HG03196 (cell line): ENCODE measurements around the gene PPY.
"Not testable (repeated sequence)": the region's sequence is repeated elsewhere in the genome, so short reads cannot be mapped to it uniquely, and the experiment has no call there.

Experiments
- ATAC-seq: cut with Tn5 transposase; IDR thresholded peaks from one replicate; pipeline ENCODE4 v1.9.1; 2021; ENCODE audit not compliant: unreplicated experiment

PPY gene

GRCh38 chr17:43935204-43935925, 6.9 kb downstream of the PPY start:
- ATAC-seq: no peak

GRCh38 chr17:43932923-43933322, 9.4 kb downstream of the PPY start:
- no peak for ATAC-seq

- no peak for ATAC-seq
Observed at GRCh38 chr17:43932357-43932756, 9.9 kb downstream of the PPY start.

- ATAC-seq: no peak
Observed at GRCh38 chr17:43931062-43931571, 11.2 kb downstream of the PPY start.

DNA sequence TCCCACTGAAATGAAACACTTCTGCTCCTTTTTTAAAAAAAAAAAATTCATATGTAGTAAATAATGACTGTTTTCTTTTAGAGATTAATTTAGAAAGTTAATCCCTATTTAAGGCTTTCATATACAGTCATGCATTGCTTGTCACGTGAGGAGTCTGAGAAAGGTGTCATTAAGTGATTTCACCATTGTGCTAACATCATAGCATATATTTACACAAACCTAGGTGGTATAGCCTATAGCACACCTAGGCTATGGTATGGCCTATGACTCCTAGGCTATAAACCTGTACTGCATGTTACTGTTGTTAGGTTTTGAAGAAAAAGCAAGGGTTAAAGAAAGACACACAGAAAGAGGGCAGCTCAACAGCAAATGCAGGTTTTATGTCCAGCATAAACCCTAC, 13.7 kb downstream of the PPY start:
- ATAC-seq: no peak

- not testable (repeated sequence) for ATAC-seq
Observed at GRCh38 chr17:43927929-43928328, 14.3 kb downstream of the PPY start.

DNA sequence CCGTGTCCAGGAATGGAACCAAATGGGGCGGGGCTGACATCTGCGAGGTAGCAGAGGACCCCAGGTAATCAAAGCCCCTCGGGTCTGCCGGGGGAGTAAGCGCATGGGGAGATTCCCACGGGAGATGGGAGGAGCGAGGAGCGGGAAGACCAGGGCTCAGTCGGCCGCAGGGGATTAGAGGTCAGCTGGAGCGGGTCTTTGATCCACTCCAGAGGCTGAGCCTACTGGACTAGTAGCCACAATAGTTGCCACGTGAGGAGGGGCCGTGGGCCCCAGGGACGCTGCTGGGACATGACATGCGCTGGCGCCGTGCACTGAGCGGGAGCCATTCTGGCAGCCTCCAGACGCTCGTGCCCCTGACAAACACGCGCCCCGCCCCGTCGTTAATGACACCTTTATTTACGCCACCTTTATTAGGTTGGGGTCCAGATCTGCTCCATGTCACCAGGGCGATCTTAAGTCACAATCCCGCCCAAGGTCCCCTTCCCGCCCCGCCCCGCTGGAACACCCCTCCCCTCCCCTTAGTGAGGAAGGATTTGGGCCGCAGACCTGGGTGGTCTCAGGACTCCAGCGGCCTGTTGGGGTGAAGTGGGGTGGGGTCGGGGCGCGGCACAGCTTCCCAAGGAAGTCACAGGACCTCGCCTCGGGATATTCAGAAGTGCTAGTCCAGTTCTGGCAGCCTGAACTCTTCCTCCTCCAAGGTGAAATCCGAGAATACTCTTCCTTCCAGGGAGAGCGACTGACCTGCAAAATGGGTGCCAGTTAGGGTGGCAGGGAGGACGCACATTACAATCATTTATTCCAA, 15.0 kb downstream of the PPY start:
- ATAC-seq: no peak

DNA sequence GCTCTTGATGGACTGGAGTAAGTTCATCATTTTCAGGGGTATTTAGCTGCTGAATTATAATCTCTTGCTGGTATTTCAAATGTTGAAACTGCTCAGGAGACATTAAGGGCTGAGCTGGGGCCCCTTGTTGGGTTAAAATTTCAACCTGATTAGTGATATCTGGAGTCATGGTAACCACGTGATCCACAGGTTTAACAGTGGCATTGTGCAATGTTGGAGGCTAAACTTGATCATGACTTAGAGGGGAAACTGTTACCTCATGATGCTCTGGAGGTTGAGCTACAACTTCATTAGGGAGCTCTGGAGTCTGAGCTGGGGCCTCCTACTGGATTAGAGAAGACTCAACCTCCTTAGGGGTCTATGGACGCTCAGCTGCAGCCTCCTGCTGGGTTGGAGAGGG, 17.7 kb downstream of the PPY start:
- ATAC-seq: no peak

- no peak for ATAC-seq
Observed at GRCh38 chr17:43920500-43921095, 21.7 kb downstream of the PPY start.

DNA sequence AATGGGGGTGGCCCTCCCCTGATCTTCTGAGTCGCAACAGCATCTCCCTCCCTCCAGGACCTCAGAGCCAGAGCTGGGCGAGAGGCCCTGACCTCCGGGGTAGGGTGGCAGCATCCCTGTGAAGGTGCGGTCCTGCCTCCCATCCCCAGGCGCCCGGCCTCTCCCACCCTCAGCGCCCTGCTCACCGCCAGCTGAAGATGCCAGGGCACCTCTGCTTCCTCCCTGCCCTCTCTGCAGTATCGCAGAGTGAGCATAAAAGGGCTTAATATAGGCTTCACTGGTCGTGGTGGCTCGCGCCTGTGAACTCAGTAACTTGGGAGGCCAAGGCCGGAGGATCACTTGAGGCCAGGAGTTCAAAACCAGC, 24.3 kb downstream of the PPY start:
- no peak for ATAC-seq

DNA sequence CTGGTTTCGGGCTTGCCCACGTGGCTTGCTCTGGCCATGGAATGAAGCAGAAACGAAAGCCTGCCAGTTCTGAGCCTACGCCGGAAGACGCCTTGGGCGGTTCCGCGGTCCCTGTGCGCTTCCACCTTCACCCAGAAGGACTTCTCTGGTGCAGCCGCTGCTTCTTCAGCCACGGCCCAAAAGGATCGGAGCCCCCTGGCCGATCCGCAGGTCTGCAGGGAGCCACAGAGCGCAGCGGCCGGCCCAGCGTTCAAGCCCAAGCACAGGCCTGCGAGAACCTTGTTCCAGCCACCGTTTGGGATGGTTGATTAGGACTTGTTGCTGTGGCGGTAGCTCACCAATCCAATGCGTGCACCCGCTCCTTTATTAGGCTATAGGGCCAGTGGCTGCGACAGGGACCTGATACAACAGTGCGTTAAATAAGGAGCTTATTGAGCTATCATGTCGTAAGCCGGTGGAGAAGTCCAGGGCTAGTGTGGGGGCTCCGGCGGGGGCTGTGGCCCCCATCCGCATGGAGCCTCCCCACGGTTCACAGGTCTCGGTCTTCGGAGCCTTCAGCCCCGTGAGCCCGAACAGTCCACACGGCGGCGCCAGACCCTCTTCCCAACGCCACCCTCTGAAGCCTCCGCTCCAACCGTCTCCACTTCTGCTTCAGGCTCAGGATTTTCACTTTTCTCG, 24.8 kb downstream of the PPY start:
- ATAC-seq: no peak

DNA sequence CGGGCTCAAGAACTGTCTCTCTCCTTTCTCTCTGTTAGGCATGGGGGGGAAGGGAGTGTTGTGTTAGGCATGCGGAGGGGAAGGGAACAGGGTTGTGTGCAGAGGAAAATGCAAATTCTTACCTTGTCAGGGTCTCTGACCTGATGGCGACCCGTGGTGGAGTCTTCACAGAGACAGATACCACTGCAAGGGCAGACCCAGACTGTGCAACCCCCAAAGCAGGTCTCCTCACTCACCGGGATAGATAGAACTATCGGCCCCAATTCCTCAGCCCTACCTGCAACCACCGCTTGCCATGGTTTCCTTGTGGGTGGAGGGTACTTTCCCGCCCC, 25.3 kb downstream of the PPY start:
- no peak for ATAC-seq

GRCh38 chr17:43916385-43916784, 25.9 kb downstream of the PPY start:
- no peak for ATAC-seq

GRCh38 chr17:43915559-43915958, 26.7 kb downstream of the PPY start:
- no peak for ATAC-seq

- ATAC-seq: no peak
Observed at GRCh38 chr17:43914451-43914850, 27.8 kb downstream of the PPY start.

- no peak for ATAC-seq
Observed at GRCh38 chr17:43913584-43913983, 28.7 kb downstream of the PPY start.

GRCh38 chr17:43912635-43913304, 29.5 kb downstream of the PPY start:
- no peak for ATAC-seq

DNA sequence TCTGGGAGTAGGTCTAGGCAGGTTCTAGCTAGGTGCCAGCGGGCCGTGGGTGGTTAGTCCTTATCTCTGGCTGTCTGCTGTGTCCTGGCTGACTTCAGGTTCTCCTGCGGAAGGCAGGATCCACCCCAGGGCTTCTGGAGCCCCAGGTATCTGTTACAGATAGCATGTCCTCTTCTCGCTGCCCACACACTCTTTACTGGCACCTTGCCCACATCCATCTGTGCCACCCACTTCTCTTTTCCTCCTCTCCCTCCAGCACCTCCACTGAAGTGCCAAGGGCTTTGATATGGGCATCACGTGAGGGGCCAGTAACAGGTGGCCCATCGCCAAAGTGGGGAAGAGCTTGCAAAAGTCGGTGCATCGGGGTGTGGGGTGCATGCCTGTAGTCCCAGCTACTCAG, 30.4 kb downstream of the PPY start:
- ATAC-seq: no peak

- no peak for ATAC-seq
Observed at GRCh38 chr17:43909537-43910231, 32.6 kb downstream of the PPY start.

GRCh38 chr17:43907998-43908721, 34.1 kb downstream of the PPY start:
- ATAC-seq: no peak
